Sigmoid colon (tissue), 4 donors: ENCODE measurements around the gene LCN2.

ENCODE experiments used
- CTCF ChIP-seq, 4 experiments: fragments of 450-650 bp in 3 of 4; fragments of 200-600 bp in 1 of 4; IDR thresholded peaks; one replicate each; pipeline ENCODE4 v1.5.1; 2016 to 2019; ENCODE audit warnings: antibody characterized with exemption in 4 of 4, mild to moderate bottlenecking in 3 of 4, moderate library complexity in 2 of 4
- EP300 ChIP-seq, 4 donors: sonication (generic); formaldehyde crosslinking; IDR thresholded peaks; one replicate each; pipeline ENCODE4 v1.6.1; 2017; ENCODE audit warnings: antibody characterized with exemption in 4 of 4
- POLR2AphosphoS5 ChIP-seq, 4 donors: sonication (generic); formaldehyde crosslinking; IDR thresholded peaks; one replicate each; pipeline ENCODE4 v1.6.1; 2017; ENCODE audit warnings: antibody characterized with exemption in 4 of 4

- TF ChIP-seq POLR2AphosphoS5 (IDR thresholded peaks at IDR 0.05): no peak
- no peak for TF ChIP-seq EP300 (IDR thresholded peaks at IDR 0.05)
- no peak for TF ChIP-seq CTCF (IDR thresholded peaks at IDR 0.05)
These were observed 42.2 kb upstream of the LCN2 start for GRCh38 chr9:128106940-128107467.
